ENCODE data around the gene ZNF436.
A peak's percentile ranks its signal among the peaks of the same experiment; 100 is the strongest.
"Not testable (repeated sequence)": the region's sequence is repeated elsewhere in the genome, so short reads cannot be mapped to it uniquely, and the experiment has no call there.

Gene ZNF436

DNA sequence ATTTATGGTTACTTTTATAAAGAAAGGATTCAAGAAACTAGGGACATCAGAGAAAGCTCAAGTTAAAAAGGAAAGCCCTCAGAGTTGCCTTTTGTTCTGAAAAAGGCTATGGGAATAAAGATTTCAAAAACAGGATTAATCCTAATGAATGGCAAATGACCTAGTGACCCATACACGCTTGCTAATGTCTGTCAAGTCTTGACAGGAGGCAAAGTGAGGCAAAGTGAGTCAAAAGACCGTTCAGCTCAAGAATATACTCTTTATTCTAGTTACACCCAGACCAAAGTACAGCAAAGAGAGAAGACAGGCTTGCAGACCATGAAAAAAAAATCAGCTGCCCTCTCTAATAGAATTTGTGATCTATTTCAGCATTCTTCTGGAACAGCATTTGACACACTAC lies 3.5 kb downstream of the ZNF436 start:
- no peak for DNase-seq

DNA sequence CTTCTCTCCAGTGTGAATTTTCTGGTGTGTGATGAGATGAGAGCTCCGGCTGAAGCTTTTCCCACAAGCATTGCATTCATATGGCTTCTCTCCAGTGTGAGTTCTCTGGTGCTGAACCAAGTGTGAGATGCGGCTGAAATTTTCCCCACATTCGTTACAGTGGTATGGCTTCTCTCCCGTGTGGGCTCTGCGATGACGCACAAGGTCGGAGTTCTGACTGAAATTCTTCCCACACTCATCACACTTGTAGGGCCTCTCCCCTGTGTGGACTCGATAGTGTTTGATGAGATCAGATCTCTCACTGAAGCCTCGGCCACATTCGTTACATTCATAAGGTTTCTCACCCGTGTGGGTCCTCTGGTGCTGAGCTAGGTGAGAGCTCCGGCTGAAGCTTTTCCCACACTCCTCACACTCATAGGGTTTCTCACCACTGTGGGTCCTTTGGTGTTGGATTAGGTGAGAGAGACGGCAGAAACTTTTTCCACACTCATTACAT lies 7.4 kb downstream of the ZNF436 start:
- DNase-seq: no peak

DNA sequence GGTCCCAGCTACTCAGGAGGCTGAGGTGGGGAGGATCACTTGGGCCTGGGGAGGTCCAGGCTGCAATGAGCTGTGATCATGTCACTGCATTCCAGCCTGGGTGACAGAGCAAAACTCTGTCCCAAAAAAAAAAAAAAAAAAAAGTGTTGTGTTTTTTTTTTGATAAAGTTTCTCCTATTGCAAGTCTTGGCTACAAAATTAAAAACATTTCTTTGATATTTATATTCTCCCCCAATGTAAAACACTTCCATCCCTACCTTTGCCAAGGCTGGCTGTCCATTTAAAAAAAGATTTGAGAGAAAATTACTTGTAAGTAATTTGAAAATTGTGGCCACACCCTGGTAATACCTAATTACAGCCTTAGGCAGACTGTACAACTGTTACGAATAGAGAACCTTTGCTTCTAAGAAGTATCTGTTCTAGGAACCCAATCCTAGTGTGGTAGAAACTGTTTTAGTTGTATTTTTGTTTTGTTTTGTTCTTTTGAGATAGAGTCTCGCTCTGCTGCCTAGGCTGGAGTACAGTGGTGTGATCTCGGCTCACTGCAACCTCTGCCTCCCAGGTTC lies 11.2 kb downstream of the ZNF436 start:
- DNase-seq: no peak

DNA sequence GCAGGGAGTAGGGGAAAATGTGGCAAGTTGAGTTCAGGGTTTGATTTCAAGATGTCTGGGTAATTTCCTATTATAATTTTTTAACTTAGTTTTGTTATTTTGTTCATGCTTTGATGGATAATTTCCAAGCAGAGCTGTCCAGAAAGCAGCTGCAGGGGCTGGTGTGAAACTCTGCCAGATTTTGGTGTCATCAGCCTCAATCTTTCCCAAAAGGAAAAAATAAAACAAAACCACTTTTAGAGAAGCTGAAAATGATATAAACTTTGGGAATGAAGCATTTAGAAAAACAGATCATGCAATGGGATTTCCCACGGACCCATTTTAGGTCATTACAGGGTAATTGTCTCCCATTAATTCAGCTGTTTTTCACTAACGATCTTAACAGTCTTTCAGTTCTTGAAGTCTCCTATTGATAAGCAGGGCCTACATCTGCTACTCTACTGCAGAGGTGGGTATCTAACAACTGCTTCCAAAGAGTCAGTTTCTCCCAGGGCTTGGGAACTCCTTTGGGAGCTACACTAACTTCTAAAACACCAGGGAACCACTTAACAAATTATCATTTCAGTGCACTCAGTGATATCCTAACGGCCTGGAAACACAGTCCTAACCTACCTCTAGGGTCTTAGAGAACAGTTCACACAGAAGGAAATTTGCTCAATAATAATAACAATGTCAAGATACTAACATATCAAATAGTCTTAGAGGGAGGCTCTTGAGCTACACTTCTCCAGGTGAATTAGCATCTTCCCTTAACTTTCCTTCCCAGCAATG lies 12.3 kb downstream of the ZNF436 start:
- DNase-seq: no peak

DNA sequence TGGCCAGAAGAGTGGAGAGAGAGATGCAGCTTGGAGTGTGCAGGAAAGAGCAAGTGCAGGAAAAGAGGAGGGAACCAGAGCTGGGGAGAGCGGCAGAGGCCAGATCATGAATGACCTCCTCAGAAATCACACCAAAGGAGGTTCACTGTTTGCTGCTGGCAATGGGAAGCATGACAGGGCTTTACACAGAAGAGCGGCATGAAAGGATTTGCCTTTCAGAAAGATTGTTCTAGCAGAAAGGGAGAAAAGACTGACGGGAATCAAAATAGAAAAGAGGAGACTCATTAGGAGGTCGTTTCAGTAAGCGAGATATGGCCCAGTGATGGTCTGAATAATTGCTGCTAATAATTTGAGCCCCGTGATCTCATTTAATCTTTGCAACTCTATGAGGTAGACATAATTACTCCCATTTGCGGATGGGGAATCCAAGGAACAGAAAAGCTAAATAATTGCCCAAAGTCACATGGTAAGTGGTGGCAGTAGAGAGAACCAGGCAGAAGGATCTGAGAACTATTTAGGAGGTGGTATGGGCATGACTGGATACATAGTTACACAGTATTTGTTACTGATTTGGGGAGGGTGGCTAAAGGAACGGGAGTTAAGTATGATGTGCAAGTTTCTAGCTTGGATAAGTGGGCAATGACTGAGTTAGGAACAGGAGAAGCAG lies 13.0 kb downstream of the ZNF436 start:
- no peak for DNase-seq

DNA sequence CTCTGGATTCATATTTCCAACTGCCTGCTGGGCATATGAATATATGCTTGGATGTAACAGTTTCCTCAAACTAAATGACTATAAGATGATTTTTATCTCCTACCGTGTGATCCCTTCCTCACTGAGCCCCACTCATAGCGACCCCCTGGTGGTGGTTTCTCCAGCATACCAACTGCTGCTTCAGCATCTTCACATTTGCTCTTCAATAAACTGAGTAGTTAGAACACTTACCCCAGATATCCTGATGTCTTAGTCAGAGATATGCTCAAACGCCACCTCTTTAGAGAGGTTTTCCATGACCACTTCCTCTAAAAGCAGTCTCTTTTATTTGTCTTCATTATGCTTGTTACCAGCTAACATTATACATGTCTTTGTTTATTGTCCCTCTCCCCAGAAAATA lies 15.4 kb downstream of the ZNF436 start:
- DNase-seq: no peak

DNA sequence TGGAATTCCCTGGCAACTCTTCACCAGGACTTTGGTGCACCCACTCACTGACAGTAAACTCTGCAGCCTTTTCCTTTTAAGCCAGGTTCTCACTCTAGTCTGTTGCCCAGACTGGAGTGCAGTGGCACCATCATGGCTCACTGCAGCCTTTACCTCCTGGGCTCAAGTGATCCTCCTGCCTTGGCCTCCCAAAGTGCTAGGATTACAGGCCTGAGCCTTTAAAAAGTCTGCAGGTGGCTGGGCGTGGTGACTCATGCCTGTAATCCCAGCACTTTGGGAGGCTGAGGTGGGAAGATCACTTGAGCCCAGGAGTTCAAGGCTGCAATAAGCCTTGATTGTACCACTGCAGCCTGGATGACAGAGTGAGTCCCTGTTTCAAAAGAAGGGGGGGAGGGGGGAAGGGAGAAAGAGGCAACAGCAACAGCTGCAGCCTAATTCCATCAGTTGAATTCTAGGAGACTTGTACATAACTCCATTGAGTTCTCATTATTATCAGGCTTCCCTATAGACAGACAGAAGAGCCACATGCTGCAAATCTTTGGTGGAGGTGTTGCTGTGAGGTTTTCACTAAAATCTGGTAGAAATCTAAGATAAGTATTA lies 17.4 kb downstream of the ZNF436 start:
- DNase-seq: no peak

DNA sequence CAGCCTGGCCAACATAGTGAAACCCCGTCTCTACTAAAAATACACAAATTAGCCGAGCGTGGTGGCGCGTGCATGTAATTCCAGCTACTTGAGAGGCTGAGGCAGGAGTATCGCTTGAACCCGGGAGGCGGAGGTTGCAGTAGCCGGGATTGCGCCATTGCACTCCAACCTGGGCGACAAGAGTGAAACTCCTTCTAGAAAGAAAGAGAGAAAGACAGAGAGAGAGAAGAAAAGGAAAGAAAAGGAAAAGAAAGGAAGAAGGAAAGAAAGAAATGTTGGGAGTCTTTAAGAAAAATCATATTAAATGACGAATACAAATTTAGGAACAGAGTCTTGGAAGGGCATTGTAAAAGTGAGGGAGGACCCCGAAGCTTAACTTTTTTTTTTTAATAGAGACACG lies 23.7 kb downstream of the ZNF436 start:
- DNase-seq: no peak

DNA sequence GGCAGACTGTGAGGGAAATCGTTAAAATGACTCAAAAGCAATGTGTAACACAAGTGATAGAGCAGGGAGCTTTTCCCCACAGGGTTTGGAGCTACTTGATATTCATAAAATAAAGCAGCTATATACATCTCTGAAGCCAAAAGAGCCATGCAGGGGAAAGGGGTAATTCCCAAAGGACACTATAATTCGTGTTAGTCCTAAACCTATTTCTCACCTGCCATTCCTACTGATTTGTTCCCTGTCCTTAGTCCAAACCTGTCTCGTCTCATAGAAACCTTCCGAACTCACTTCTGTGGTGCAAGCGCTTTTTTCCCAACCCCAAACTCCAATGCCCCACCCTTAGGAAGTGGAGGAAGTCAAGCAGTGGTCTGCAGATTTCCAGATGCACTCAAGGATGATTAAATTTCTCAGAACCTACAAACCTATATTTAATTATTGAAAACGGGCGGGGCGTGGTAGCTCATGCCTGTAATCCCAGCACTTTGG lies 24.6 kb downstream of the ZNF436 start:
- DNase-seq: no peak

DNA sequence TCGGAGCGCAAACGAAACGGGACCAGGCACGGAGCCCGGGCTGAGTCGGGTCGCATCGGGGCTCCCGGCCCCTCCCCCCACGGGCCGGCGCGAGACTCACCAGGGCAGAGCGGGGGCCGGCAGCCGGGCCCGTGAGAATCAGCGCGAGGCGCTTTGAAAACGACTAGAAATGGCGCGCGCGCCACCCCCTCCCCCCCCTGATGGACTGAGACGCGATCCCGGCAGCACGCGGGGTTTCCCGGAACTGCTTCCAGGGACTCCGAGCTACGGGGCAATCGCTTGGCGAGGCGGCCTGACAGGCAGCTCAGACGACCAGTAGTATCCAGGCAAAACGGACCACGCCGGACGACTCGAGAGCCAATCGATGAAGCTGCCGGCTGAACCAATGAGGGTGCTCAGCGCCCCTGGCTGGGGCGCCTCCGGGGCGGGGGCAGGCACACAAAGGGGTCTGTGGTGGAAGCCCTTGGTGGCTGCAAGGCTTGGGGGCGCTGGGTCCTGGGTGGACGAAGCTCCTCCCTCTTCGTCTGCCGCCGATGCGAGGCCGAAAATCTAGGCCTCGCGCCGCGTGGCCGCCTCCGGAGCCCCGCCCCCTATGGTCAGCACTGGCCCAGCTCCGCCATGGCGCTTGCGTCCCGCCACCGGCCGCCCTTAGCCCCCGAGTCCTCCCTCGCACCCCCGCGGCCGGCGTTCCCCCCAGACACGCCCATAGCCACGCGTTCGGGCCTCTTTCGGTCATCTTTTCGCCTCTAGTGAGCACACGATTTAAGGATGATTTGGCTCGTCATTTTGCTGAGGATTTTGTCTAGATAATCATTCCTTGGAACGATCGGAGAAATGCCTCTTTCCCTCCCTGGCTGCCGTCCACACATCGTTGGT lies 25.3 kb downstream of the ZNF436 start, which contains the start of gene HNRNPR:
Gene HNRNPR (minus strand): TSS at position 174 of the 876 bp plus-strand sequence. CDS start 3,276 bp downstream, outside the sequence.
- peak; percentile 100 for DNase-seq

DNA sequence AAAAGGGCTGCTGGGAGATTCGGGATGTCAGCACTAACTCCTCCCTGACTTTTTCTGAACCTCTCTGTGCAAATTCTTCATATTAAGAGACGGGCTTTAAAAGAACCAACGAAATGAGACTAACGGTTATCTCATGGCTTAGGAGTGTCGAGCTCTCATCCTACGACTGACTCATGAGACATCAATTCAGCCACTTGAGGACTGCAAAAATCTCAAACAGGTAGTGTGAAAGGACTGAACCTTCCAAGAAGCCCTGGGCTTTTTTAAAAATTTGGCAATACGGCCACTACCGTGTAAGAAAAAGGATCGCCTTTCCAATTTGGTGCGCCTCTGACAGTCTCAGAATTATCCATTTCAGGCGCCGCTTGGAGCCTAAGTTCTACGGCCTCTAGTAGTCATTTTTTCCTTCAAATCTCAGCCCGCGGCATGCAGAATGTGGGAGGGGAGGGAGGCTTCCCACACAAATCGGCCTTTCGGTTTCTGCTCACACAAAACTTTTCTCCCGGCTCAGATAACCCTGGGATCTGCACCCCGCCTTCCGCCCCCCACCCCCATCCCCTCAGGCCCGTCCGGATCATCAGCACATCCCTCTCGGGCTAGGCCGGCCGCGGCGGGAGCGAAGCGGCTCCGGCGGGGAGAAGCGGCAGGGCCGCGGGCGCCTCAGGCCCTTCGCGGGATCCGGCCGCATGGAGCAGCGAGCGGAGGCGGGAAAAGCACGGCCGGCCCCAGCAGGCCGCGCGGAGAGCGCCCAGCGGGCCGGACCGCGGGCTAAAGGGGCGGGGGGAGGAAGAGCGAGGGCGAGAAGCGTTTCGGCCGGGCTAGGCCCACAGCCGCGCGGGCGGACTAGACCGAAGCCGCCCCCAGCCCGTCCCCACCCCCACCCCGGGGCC lies 26.2 kb downstream of the ZNF436 start:
- DNase-seq: peak; percentile 64

DNA sequence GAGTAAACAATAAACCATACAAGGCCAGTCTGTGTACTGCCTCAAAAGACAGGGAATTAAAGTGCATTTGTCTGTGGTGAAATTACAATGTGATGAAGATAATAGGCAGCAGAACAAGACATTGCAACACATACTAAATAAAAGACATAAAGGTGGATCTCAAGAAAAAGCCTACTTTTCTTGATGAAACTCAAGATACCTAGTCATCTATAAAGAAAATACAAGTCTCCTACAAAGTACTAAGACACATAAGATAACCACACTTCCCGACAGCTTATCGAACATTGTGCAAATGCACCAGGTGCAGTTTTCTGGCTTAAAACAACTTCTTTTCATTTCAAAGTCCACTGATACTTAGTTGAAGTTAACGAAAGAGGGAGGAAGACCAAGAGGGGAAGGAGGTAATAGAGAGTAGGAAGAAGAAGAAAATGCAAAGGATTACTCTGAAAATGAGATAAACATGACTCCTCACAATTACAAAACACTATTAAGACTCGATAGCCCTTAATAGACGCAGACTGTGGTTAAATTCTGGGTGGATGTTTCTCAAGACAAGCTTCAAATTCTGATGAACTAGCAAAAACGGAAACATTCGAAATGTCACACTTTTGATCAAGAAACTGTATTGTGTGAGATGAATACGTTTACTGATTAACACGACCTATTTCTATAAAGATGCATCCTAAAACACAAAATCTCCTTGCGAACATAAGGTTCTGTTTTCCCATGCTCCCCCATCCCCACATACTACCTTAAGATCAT lies 27.5 kb downstream of the ZNF436 start:
- no peak for DNase-seq

DNA sequence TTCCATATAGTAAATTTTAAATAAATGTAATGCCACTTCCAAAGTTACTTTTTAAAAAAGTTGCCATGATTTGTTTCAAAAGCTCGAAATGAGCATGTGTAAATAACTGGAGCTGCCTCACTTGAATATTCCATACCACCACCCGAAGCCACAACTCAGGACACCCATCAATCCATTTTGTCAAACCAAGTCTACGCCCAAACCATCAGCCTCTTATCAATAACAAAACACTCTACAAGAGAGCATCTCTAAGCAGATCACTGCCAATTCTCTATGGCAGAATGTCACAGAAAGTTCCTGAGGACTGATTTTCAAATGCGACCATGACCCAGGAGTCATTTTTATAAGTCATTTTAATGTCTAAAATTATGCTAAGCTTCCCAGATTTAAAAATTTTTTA lies 30.0 kb downstream of the ZNF436 start:
- no peak for DNase-seq

DNA sequence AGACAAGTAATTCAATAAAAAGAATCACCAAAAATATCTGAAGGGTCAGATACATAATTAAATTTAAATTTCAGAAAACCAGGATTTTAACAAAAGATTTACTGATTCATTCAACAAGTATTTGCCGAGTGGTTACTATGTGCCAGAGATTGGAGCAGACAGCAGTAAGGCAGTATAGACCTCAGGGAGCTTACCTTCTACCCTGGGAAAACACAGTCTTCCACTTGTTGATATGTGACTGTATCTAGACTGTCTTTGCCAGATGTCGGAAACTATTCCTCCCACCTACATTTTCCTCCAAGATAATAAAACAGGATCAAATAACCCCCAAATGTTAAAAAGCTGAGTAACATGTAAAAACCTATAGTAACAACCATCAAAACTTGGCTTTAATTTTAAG lies 31.8 kb downstream of the ZNF436 start:
- no peak for DNase-seq

DNA sequence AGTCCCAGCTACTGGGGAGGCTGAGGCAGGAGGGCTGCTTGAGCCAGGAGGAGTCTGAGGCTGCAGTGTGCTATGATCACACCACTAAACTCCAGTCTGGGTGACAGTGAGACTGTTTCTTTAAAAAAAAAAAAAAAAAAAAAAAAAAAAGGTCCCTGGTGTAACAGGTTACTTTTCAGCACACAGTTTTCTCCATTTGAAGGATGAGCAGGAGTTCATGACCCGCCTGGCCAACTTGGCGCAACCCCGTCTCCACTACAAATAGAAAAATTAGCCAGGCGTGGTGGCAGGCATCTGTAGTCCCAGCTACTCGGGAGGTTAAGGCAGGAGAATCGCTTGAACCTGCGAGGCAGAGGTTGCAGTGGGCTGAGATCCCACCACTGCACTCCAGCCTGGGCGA lies 37.9 kb downstream of the ZNF436 start:
- no peak for DNase-seq

DNA sequence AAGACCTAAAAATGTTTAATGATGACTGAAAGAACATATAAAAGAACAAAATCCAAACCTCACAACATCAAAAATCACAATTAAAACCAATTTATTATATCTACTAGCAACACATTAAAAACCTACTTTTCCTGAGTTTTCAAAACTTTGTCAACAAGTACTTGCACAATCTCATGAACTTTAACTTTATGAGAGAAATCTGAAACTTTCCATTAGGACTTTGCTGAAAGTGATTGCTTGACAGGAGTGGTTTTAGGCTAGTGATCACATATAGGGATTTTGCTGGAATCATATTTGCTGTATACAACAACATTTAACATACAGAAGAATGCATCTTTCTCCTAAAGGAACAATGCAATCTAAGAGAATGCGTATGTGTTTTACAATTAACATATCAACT lies 38.8 kb downstream of the ZNF436 start:
- no peak for DNase-seq

DNA sequence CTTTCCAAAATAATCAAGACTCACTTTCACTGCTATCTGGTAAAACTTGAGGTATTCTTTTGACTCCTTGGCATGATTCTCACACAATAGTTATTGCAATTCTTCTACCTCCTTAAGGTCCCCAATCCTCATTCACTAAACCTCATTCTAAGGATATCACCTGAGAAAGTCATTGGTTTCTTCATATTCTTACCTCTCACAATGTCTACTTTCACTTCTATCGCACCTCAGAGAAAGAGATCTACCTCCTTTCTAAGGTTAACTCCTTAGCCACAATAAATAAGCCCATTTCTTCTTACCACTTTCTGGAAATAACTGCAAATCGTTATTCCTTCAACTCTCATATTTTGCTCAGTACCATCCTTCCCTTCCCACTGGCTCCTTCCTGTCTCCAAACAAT lies 44.2 kb downstream of the ZNF436 start:
- no peak for DNase-seq

DNA sequence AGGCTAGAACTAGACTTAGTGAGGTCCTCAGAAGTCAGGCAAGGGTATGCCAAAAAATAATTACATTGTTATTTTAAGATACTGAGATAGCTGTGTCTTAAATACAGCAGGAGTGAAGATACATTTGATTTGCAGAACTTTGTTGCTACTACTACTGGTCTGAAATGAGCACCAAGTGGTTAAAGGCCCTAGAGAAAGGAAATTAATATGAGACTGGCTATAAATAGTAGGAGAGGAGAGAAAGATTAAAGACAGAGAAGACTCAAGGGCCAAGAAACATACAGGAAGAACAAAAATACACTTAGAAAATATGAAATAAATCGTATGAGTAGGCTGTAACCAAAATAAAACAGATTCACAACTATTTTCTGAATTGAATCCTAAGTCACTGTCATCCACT lies 46.9 kb downstream of the ZNF436 start:
- DNase-seq: no peak

DNA sequence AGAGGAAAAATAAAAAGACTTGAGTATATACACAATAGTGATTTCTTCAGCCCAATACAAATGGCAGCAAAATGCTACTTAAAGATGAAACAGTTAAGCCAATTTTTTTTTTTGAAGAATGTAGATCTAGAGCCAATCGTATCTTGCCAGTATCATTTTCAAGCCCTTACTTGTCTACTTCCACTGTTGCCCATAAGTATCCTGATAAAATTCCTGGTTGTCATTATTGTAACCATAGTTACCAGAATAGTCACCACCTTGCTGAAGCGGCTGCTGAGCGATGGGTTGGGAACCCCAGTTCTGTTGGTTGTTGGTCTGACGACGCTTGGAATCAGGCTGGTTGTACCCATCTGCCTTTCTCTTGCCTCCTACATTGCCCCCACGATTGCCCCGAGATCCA lies 59.4 kb downstream of the ZNF436 start:
- DNase-seq: not testable (repeated sequence)

All from activated naive CD4-positive, alpha-beta T cell treated with anti-CD3 and anti-CD28 coated beads, Interleukin-2, amount 50 U/mL, for 16 hours (primary cell).